Measurements from ENCODE around the gene NKD1. TPM values are rescaled to one million over a fixed set of nuclear protein-coding genes. Genes with fewer than 3 reads are reported as not detected.
A peak's percentile ranks its signal among the peaks of the same experiment; 100 is the strongest.

NKD1 gene
- total RNA-seq, 1 donor from 2014 or later: 31.3 TPM

- H3K27me3 Mint-ChIP-seq (ENCODE audit: unreplicated experiment): peaks cover 10% of the 10 kb centered on the region
Observed at GRCh38 chr16:50580180-50580798, 32.1 kb downstream of the NKD1 start.

GRCh38 chr16:50581845-50582244, 33.6 kb downstream of the NKD1 start:
- H3K27me3 Mint-ChIP-seq (ENCODE audit: unreplicated experiment): peaks cover 10% of the 10 kb centered on the region
- H3K27ac Mint-ChIP-seq (ENCODE audit: unreplicated experiment): peak overlapping the region; percentile 3
- no peak for TF ChIP-seq CTCF (IDR thresholded peaks at IDR 0.05; ENCODE audit: partially characterized antibody, unreplicated experiment)
- DNase-seq: no peak
- peaks cover 10% of the 10 kb centered on the region for H3K4me1 Mint-ChIP-seq (ENCODE audit: low read depth, unreplicated experiment)
- H3K36me3 Mint-ChIP-seq (ENCODE audit: unreplicated experiment): peaks cover 6% of the 10 kb centered on the region
- H3K4me3 Mint-ChIP-seq (ENCODE audit: unreplicated experiment): no peak overlapping the region
- peaks cover 3% of the 10 kb centered on the region for H3K9me3 Mint-ChIP-seq (ENCODE audit: unreplicated experiment)

More at GRCh38 chr16:50580180-50580798, 32.1 kb downstream of the NKD1 start:
- H3K4me3 Mint-ChIP-seq (ENCODE audit: unreplicated experiment): no peak overlapping the region
- peaks cover 10% of the 10 kb centered on the region for H3K4me1 Mint-ChIP-seq (ENCODE audit: low read depth, unreplicated experiment)
- TF ChIP-seq CTCF (IDR thresholded peaks at IDR 0.05; ENCODE audit: partially characterized antibody, unreplicated experiment): no peak
- no peak overlapping the region for H3K27ac Mint-ChIP-seq (ENCODE audit: unreplicated experiment)
- DNase-seq: no peak
- H3K36me3 Mint-ChIP-seq (ENCODE audit: unreplicated experiment): peaks cover 6% of the 10 kb centered on the region
- H3K9me3 Mint-ChIP-seq (ENCODE audit: unreplicated experiment): peaks cover 3% of the 10 kb centered on the region

GRCh38 chr16:50583211-50583610, 35.0 kb downstream of the NKD1 start:
- Mint-ChIP-seq H3K4me1 (ENCODE audit: low read depth, unreplicated experiment) (peaks cover 10% of the 10 kb centered on the region), H3K27me3 (ENCODE audit: unreplicated experiment) (peaks cover 10% of the 10 kb centered on the region), H3K36me3 (ENCODE audit: unreplicated experiment) (peaks cover 6% of the 10 kb centered on the region), H3K4me3 (ENCODE audit: unreplicated experiment) (no peak overlapping the region), H3K9me3 (ENCODE audit: unreplicated experiment) (peaks cover 3% of the 10 kb centered on the region), H3K27ac (ENCODE audit: unreplicated experiment) (no peak overlapping the region)
- no peak for TF ChIP-seq CTCF (IDR thresholded peaks at IDR 0.05; ENCODE audit: partially characterized antibody, unreplicated experiment)
- no peak for DNase-seq

- Mint-ChIP-seq H3K4me3 (ENCODE audit: unreplicated experiment) (no peak overlapping the region), H3K27ac (ENCODE audit: unreplicated experiment) (no peak overlapping the region), H3K36me3 (ENCODE audit: unreplicated experiment) (peaks cover 6% of the 10 kb centered on the region), H3K27me3 (ENCODE audit: unreplicated experiment) (peaks cover 10% of the 10 kb centered on the region), H3K4me1 (ENCODE audit: low read depth, unreplicated experiment) (peaks cover 10% of the 10 kb centered on the region), H3K9me3 (ENCODE audit: unreplicated experiment) (peaks cover 3% of the 10 kb centered on the region)
- DNase-seq: no peak
- no peak for TF ChIP-seq CTCF (IDR thresholded peaks at IDR 0.05; ENCODE audit: partially characterized antibody, unreplicated experiment)
Observed at GRCh38 chr16:50584033-50584722, 36.0 kb downstream of the NKD1 start.

- no peaks in the 10 kb centered on the region for H3K36me3 Mint-ChIP-seq (ENCODE audit: unreplicated experiment)
- DNase-seq: no peak
- H3K4me3 Mint-ChIP-seq (ENCODE audit: unreplicated experiment): no peak overlapping the region
- TF ChIP-seq CTCF (IDR thresholded peaks at IDR 0.05; ENCODE audit: partially characterized antibody, unreplicated experiment): no peak
- H3K27me3 Mint-ChIP-seq (ENCODE audit: unreplicated experiment): peaks cover 8% of the 10 kb centered on the region
- H3K27ac Mint-ChIP-seq (ENCODE audit: unreplicated experiment): no peak overlapping the region
- no peaks in the 10 kb centered on the region for H3K9me3 Mint-ChIP-seq (ENCODE audit: unreplicated experiment)
- peaks cover 10% of the 10 kb centered on the region for H3K4me1 Mint-ChIP-seq (ENCODE audit: low read depth, unreplicated experiment)
Observed at GRCh38 chr16:50585331-50585776, 37.2 kb downstream of the NKD1 start.
